ENCODE results near the gene GPR61.

GPR61 gene

GRCh38 chr1:109535971-109536491, 3.6 kb upstream of the GPR61 start:
- DNase-seq (ENCODE audit: low spot score): no peak

- no peak for DNase-seq (ENCODE audit: low spot score)
Measured at GRCh38 chr1:109537450-109538178, 2.1 kb upstream of the GPR61 start.

GRCh38 chr1:109538827-109539555, 681 bp upstream of the GPR61 start:
- no peak for DNase-seq (ENCODE audit: low spot score)

- no peak for DNase-seq (ENCODE audit: low spot score)
Measured at GRCh38 chr1:109541102-109541501, 1.4 kb downstream of the GPR61 start.

- DNase-seq (ENCODE audit: low spot score): no peak
Measured at GRCh38 chr1:109542657-109543056, 3.0 kb downstream of the GPR61 start.

- no peak for DNase-seq (ENCODE audit: low spot score)
Measured at GRCh38 chr1:109543283-109543987, 3.8 kb downstream of the GPR61 start.

GRCh38 chr1:109543988-109544735, 4.5 kb downstream of the GPR61 start:
- no peak for DNase-seq (ENCODE audit: low spot score)

- DNase-seq (ENCODE audit: low spot score): peak; percentile 92
Measured at GRCh38 chr1:109546311-109547109, 6.8 kb downstream of the GPR61 start.

- DNase-seq (ENCODE audit: low spot score): peak; percentile 2
Measured at GRCh38 chr1:109547463-109548320, 8.0 kb downstream of the GPR61 start.

- peak; percentile 95 for DNase-seq (ENCODE audit: low spot score)
Measured at GRCh38 chr1:109548321-109549267, 8.9 kb downstream of the GPR61 start, which contains the start of gene GNAI3. TSS of gene GNAI3 (plus strand) at chr1:109548615. CDS start at chr1:109548721, 106 bp downstream.

- no peak for DNase-seq (ENCODE audit: low spot score)
Measured at GRCh38 chr1:109556563-109556962, 16.9 kb downstream of the GPR61 start.

GRCh38 chr1:109557520-109557919, 17.8 kb downstream of the GPR61 start:
- DNase-seq (ENCODE audit: low spot score): no peak

GRCh38 chr1:109559995-109560394, 20.3 kb downstream of the GPR61 start:
- no peak for DNase-seq (ENCODE audit: low spot score)

- DNase-seq (ENCODE audit: low spot score): no peak
Measured at GRCh38 chr1:109564194-109564878, 24.7 kb downstream of the GPR61 start.

GRCh38 chr1:109565241-109565640, 25.6 kb downstream of the GPR61 start:
- DNase-seq (ENCODE audit: low spot score): no peak

GRCh38 chr1:109566982-109567381, 27.3 kb downstream of the GPR61 start:
- no peak for DNase-seq (ENCODE audit: low spot score)

- DNase-seq (ENCODE audit: low spot score): no peak
Measured at GRCh38 chr1:109567877-109568672, 28.4 kb downstream of the GPR61 start.
